ENCODE results near the gene ATCAY.
"Not testable (repeated sequence)": the region's sequence is repeated elsewhere in the genome, so short reads cannot be mapped to it uniquely, and the experiment has no call there.

Gene ATCAY

GRCh38 chr19:3868770-3869456, 11.6 kb upstream of the ATCAY start, which contains the start of gene ZFR2:
Gene ZFR2, minus strand, starts transcription at chr19:3869038. Its CDS starts 21 bp downstream, at chr19:3869017.
- TF ChIP-seq CTCF (IDR thresholded peaks at IDR 0.05) = no peak
- Histone ChIP-seq H2AFZ (peak within 1 kb of the TSS; percentile 97), H3K9ac (no peak within 1 kb of the TSS), H3K9me3 (ENCODE audit: control insufficient read depth, low read length) (no peaks in the 10 kb centered on the region), H3K36me3 (ENCODE audit: control insufficient read depth, insufficient read depth, low read length) (no peaks in the 10 kb centered on the region), H3K4me3 (ENCODE audit: low read depth, low read length) (peak within 1 kb of the TSS; percentile 49), H3K4me2 (ENCODE audit: low read length) (peak within 1 kb of the TSS; percentile 62), H3K27me3 (ENCODE audit: control insufficient read depth, insufficient read depth, low read length) (no peaks in the 10 kb centered on the region), H3K27ac (peak within 1 kb of the TSS; percentile 15), H3K79me2 (no peaks in the 10 kb centered on the region), H3K4me1 (no peaks in the 10 kb centered on the region)

GRCh38 chr19:3873151-3873550, 7.3 kb upstream of the ATCAY start:
- no peak overlapping the region for H3K9ac ChIP-seq
- no peaks in the 10 kb centered on the region for H3K9me3 ChIP-seq (ENCODE audit: control insufficient read depth, low read length)
- H3K4me2 ChIP-seq (ENCODE audit: low read length) = no peak overlapping the region
- no peaks in the 10 kb centered on the region for H3K79me2 ChIP-seq
- H2AFZ ChIP-seq = no peak overlapping the region
- no peak for TF ChIP-seq CTCF (IDR thresholded peaks at IDR 0.05)
- H3K27ac ChIP-seq = no peak overlapping the region
- H3K4me1 ChIP-seq = no peaks in the 10 kb centered on the region
- H3K36me3 ChIP-seq (ENCODE audit: control insufficient read depth, insufficient read depth, low read length) = no peaks in the 10 kb centered on the region
- H3K4me3 ChIP-seq (ENCODE audit: low read depth, low read length) = no peak overlapping the region
- H3K27me3 ChIP-seq (ENCODE audit: control insufficient read depth, insufficient read depth, low read length) = no peaks in the 10 kb centered on the region

- H3K36me3 ChIP-seq (ENCODE audit: control insufficient read depth, insufficient read depth, low read length); H3K9ac ChIP-seq; H2AFZ ChIP-seq; H3K4me3 ChIP-seq (ENCODE audit: low read depth, low read length); H3K27ac ChIP-seq; H3K27me3 ChIP-seq (ENCODE audit: control insufficient read depth, insufficient read depth, low read length); H3K4me2 ChIP-seq (ENCODE audit: low read length); H3K4me1 ChIP-seq; H3K79me2 ChIP-seq; H3K9me3 ChIP-seq (ENCODE audit: control insufficient read depth, low read length): not testable (repeated sequence)
Observed at GRCh38 chr19:3874695-3875094, 5.8 kb upstream of the ATCAY start.

- no peak overlapping the region for H3K4me2 ChIP-seq (ENCODE audit: low read length)
- no peaks in the 10 kb centered on the region for H3K9me3 ChIP-seq (ENCODE audit: control insufficient read depth, low read length)
- no peaks in the 10 kb centered on the region for H3K36me3 ChIP-seq (ENCODE audit: control insufficient read depth, insufficient read depth, low read length)
- H3K27me3 ChIP-seq (ENCODE audit: control insufficient read depth, insufficient read depth, low read length) = no peaks in the 10 kb centered on the region
- H3K4me1 ChIP-seq = no peaks in the 10 kb centered on the region
- no peak overlapping the region for H3K4me3 ChIP-seq (ENCODE audit: low read depth, low read length)
- H3K27ac ChIP-seq = no peak overlapping the region
- no peaks in the 10 kb centered on the region for H3K79me2 ChIP-seq
- no peak for TF ChIP-seq CTCF (IDR thresholded peaks at IDR 0.05)
- no peak overlapping the region for H3K9ac ChIP-seq
- no peak overlapping the region for H2AFZ ChIP-seq
Observed at GRCh38 chr19:3879656-3880055, 829 bp upstream of the ATCAY start.

- Histone ChIP-seq H3K4me2 (ENCODE audit: low read length) (no peak overlapping the region), H3K4me1 (no peaks in the 10 kb centered on the region), H3K79me2 (no peaks in the 10 kb centered on the region), H3K9ac (no peak overlapping the region), H3K9me3 (ENCODE audit: control insufficient read depth, low read length) (no peaks in the 10 kb centered on the region), H2AFZ (peak overlapping the region; percentile 58), H3K27me3 (ENCODE audit: control insufficient read depth, insufficient read depth, low read length) (no peaks in the 10 kb centered on the region), H3K4me3 (ENCODE audit: low read depth, low read length) (no peak overlapping the region), H3K27ac (no peak overlapping the region), H3K36me3 (ENCODE audit: control insufficient read depth, insufficient read depth, low read length) (no peaks in the 10 kb centered on the region)
- no peak for TF ChIP-seq CTCF (IDR thresholded peaks at IDR 0.05)
Observed at GRCh38 chr19:3881272-3882040, 971 bp downstream of the ATCAY start.

Measured in parathyroid adenoma (tissue), 2 donors.